Hematopoietic multipotent progenitor cell treated with erythropoietin and hydrocortisone succinate and interleukin-3 and kit ligand, for 15 days (in vitro differentiated cells): Measurements from ENCODE around the gene SIN3B.
A peak's percentile ranks its signal among the peaks of the same experiment; 100 is the strongest.

Source experiments
- DNase-seq: peaks from one replicate; pipeline ENCODE4 v3.0.0-alpha.2; 2015; ENCODE audit warnings: low spot score

The SIN3B gene

GRCh38 chr19:16824658-16825311 lies 4.4 kb upstream of the SIN3B start:
- no peak for DNase-seq

DNA sequence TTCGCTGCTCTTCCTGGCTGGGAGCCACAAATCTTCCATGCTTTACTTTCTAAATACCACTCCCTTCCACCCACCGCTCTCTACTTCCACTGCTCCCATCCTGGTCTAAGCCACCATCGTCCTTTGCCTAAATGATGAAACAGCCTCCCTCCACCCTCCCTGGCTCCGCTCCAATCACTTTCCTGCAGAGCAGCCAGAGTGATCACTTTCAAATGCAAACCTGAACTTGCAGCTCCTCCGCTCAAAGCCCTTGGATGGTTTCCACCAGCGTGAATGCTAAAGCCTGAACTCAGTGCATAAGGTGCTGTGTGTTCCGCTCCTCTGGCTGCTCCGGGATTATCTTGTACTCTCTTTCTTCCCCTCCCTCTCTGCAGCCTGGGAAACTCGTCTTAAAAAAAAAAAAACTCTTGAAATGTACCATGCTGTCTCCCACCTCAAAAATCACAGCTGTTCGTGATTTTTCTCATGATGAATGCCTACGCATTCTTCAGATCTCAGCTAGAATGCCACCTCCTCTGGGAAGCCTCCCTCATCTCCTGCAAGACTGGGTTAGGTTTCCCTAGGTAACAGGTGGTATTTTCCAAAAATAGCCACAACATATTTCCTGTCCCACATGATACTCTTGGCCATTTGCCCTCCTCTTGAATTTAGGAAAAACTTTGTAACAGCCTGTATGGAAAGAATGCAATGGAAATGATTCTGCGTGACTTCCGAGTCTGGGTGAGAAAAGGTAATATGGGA lies 3.7 kb upstream of the SIN3B start:
- no peak for DNase-seq

DNA sequence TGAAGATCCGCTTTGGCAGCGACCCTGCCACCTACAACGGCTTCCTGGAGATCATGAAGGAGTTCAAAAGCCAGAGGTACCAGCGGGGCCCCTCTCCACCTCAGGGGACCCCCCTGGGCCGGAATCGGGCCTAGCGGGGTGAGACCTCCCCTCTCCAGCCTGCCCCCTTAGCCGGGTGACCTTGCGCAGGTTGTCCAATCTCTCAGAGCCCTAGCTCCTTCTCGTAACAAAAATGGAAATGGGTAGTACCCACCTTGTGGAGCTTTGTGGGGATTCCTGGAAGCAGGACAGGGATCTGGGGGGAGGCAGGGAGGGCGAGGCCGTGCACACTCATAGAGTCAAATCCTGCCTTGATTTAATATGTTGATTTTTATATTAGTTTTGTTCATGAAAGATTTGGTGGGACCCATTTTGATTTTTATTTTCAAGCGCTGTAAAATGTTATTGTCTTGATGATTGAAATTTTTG lies 658 bp downstream of the SIN3B start:
- no peak for DNase-seq

- DNase-seq: no peak
Measured at GRCh38 chr19:16830679-16831078, 1.5 kb downstream of the SIN3B start.

GRCh38 chr19:16831531-16831930 lies 2.3 kb downstream of the SIN3B start:
- DNase-seq: no peak

DNA sequence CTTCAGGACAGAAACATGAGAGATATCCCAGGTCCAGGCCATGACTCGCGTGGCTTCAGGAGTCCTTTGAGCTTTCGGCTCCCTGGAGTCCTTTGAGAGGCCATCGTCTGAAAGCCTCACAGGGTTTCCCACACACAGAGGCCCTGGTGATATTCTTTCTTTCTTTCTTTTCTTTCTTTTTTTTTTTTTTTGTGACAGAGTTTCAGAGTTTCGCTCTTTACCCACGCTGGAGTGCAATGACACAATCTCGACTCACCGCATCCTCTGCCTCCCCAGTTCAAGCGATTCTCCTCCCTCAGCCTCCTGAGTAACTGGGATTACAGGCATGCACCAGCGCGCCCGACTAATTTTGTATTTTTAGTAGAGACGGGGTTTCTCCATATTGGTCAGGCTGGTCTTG lies 5.5 kb downstream of the SIN3B start:
- DNase-seq: no peak

DNA sequence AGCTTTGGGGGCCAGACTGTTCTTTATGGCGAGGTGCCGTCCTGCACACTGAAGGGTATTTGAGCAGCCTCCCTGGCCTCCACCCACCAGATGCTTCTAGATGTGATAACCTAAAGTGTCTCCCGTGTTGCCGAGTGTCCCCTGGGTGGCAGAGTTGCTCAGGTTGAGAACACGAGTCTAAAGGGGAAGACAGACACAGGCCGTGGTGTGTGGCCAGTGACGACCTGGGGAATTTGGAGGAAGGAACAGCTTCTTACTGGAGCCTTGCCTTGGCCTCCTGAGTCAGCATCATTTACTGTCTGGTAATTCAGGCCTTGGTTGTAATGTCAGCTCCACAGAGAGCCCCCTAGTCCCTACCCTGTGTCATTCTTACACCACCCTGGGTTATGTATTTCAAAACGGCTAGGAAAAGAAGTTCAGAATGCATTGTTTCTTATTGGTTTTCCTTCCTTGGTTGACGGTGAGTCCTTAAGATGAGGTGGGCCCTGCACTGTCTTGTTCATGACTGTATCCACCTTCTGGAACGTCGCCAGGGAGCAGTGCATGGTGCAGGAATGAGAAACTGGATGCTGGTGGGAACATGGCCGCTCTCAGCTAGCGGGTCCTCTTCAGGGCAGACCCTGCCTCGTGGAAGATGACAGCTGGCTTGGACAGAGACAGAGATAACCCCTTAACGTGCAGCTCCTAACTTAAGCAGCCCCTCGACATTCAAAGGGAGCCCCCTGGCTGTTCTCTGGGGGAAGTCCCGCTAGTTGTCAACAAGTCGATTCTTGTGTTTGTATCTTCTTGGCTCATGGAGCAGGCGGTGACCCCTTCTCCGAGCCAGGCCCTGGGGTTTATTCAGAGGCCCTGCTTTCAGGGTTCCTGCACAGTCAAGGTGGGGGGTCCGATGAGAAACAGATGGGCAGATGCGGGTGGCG lies 7.2 kb downstream of the SIN3B start:
- peak; percentile 23 for DNase-seq

DNA sequence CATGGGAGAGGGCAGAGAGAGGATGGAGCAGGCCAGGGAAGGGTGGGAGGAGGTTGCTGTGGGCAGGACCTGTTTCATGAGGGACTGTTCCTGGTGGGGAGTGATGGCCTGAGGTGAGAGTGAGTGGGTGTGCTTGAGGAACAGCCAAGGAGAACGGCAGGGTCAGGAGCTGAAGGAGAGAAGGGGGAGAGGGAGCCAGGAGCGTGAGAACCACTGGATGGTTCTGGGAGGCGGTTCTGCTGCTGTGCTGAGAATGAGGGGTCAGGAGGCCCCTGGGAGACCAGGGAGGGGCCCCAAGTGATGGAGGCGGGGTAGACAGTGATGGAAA lies 7.8 kb downstream of the SIN3B start:
- no peak for DNase-seq

GRCh38 chr19:16841391-16841926 lies 12.3 kb downstream of the SIN3B start:
- DNase-seq: no peak

GRCh38 chr19:16846901-16847300 lies 17.7 kb downstream of the SIN3B start:
- no peak for DNase-seq

GRCh38 chr19:16847430-16847829 lies 18.2 kb downstream of the SIN3B start:
- DNase-seq: no peak

- DNase-seq: no peak
Measured at GRCh38 chr19:16849168-16849567, 20.0 kb downstream of the SIN3B start.

DNA sequence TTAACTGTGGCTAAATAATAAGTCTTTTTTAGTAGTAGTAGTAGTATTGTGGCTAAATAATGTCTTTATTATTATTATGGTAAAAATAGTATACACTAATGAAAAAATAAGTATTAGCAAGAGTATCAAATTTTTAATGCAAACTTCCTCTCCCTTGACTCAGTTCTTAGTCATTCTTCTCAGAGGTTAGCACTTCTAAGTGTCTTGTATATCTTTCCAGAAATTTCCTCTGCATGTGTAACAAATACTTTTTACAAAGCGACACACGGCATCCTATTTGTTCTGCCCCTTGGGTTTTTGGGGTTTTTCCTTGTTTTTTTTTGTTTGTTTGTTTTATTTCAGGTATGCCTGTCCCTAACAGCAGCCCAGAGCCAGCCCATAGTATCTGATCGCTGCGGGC lies 20.9 kb downstream of the SIN3B start:
- no peak for DNase-seq

DNA sequence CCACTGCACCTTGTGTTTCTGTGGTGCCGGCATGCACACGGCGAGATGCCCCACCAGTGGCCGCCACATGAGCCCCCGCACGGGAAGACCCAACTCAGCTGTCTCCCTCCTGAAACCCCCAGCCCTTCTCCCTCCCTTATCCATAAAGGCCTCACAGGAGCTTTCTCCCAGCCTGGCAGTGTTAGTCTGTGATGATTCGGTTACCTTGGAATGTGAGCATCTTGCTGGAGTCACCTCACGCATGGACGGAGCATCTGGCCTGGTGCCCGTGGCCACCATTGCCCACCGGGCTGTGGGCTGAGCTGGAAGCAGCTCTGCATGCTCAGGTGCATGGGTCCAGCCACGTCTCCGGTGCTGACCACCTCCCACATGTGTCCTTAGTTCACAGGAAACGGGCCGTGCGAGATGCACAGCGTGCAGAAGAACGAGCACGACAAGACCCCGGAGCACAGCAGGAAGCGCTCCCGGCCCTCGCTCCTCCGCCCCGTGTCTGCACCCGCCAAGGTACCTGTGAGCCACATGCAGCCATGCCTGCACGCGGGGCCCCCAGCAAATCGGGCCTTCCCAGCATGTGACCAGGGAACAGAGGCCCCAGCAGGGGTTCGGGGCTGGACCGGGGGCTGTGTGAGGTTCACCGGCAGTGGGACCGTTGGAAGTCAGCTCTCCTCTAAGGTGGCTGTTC lies 22.0 kb downstream of the SIN3B start:
- DNase-seq: no peak

DNA sequence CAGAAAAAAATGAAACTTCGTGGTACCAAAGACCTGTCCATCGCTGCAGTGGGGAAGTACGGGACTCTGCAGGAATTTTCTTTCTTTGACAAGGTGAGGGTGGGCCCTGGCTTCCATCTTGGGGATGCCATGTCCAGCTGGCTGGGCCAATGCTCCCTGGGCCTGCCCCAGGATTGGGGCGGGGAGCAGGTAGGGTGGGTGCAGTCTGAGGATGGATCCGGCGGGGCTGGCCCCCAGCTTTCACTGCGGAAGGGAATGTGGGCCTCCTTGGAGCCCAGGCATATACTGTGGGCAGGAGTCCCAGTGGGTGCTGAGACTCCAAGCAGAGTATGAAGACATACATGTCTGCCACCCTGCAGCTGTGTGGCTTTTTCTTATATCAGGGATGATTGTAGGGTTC lies 23.9 kb downstream of the SIN3B start:
- DNase-seq: no peak

DNA sequence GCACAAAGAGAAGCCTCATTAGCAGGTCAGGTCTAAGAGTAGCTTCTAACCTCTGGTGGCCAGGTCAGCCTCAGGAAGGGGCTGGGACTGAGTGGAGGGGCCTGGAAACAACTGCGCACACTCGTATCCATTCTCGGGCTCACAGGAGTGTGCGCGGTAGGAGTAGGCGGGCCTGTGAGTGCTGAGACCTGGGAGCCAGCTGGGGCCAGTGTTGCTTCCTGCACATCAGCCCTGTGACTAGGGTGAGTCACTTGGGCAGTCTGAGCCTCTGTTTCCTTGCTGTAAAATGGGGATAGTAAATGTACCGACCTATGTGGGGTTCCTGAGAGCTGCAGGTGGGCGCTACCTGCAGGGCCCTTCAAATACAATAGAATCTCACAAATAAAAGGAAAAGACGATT lies 26.9 kb downstream of the SIN3B start:
- DNase-seq: no peak

- DNase-seq: no peak
Measured at GRCh38 chr19:16859626-16860025, 30.4 kb downstream of the SIN3B start.

GRCh38 chr19:16860118-16860517 lies 30.9 kb downstream of the SIN3B start:
- DNase-seq: no peak

DNA sequence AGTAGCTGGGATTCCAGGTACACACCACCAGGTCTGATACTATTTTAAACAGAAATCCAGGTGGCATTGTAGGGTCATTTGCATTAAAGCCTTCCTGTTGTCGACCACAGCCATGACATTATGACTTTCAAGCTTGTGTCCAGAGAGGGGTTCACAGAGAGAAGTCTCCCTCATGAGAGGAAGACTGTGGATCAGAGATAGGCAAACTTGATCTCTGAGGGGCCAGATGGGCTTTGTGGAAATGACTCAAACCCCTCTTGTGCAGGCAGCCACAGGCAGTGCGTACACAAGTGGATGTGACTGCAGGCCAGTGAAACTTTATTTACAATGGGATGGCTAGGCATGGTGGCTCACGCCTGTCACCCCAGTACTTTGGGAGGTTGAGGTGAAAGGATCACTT lies 31.8 kb downstream of the SIN3B start:
- DNase-seq: no peak

DNA sequence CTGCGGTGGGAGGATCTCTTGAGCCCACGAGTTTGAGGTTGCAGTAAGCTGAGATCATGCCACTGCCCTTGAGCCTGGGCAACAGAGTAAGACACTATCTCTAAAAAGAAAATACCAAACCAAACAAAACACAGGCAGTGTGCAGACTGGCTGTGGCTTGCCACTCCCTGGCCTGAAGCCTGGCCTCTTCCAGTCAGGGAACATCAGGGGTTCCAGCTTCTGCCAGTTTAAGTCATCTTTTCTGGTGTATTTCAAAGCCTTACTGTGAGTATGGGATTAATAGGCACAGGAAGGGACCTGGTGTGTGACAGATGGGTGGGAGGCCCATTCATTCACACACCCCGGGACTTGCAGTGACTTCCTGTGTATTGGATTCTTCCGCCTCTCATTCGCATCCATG lies 32.6 kb downstream of the SIN3B start:
- DNase-seq: no peak

GRCh38 chr19:16862826-16863415 lies 33.7 kb downstream of the SIN3B start:
- no peak for DNase-seq

- no peak for DNase-seq
Measured at GRCh38 chr19:16867211-16867610, 38.0 kb downstream of the SIN3B start.
